Fibroblast of lung (primary cell): ENCODE results near the gene GLO1. TPM values are rescaled to one million over a fixed set of nuclear protein-coding genes. Genes with fewer than 3 reads are reported as not detected.

Experiments used
- DNase-seq, 2 donors: peaks; one replicate each; pipeline versions ENCODE4 v3.0.0 to v3.0.0-alpha.2; 2010; ENCODE audit warnings: low read depth in 2 of 2
- H2AFZ ChIP-seq: 2 replicates; pipeline ENCODE4 v1.5.1; 2012; ENCODE audit warnings: low read length, control low read depth, inconsistent platforms
- H3K27ac ChIP-seq: 2 replicates; pipeline ENCODE4 v1.5.1; 2011; ENCODE audit warnings: low read length, control low read depth; ENCODE audit not compliant: insufficient read depth
- H3K27me3 ChIP-seq: 2 replicates; pipeline ENCODE4 v1.5.1; 2011; ENCODE audit warnings: mild to moderate bottlenecking, low read length; ENCODE audit not compliant: control insufficient read depth, insufficient read depth
- H3K36me3 ChIP-seq: 2 replicates; pipeline ENCODE4 v1.5.1; 2011; ENCODE audit warnings: low read length; ENCODE audit not compliant: control insufficient read depth, insufficient read depth
- H3K4me1 ChIP-seq: 2 replicates; pipeline ENCODE4 v1.5.1; 2011; ENCODE audit warnings: low read length; ENCODE audit not compliant: control insufficient read depth, insufficient read depth; ENCODE audit errors: extremely low read depth
- H3K4me2 ChIP-seq: 2 replicates; pipeline ENCODE4 v1.5.1; 2011; ENCODE audit warnings: low read length, control low read depth; ENCODE audit not compliant: insufficient read depth; ENCODE audit errors: extremely low read depth
- H3K4me3 ChIP-seq, 4 experiments: fragments of 200-600 bp in 1 of 4; sonication (generic) in 1 of 4; replicated peaks in 1 of 4; 2 replicates each; pipeline ENCODE4 v1.5.1; 2011 to 2016; ENCODE audit warnings: low read length in 4 of 4, low read depth in 3 of 4, mild to moderate bottlenecking in 3 of 4, control low read depth in 2 of 4, inconsistent platforms in 1 of 4, mixed read lengths in 1 of 4; ENCODE audit not compliant: insufficient read depth in 1 of 4; ENCODE audit errors: control extremely low read depth in 1 of 4
- H3K79me2 ChIP-seq: 2 replicates; pipeline ENCODE4 v1.5.1; 2012; ENCODE audit warnings: mild to moderate bottlenecking, low read length, inconsistent platforms; ENCODE audit not compliant: control insufficient read depth, insufficient read depth
- H3K9ac ChIP-seq: 2 replicates; pipeline ENCODE4 v1.5.1; 2011; ENCODE audit warnings: mild to moderate bottlenecking, low read length, control low read depth; ENCODE audit not compliant: insufficient read depth
- H3K9me3 ChIP-seq: 2 replicates; pipeline ENCODE4 v1.5.1; 2012; ENCODE audit warnings: low read depth, low read length; ENCODE audit not compliant: control insufficient read depth, insufficient read depth
- H4K20me1 ChIP-seq: 2 replicates; pipeline ENCODE4 v1.5.1; 2011; ENCODE audit warnings: low read length; ENCODE audit not compliant: control insufficient read depth, insufficient read depth; ENCODE audit errors: extremely low read depth
- EZH2 ChIP-seq: IDR thresholded peaks from 2 replicates; pipeline ENCODE4 v1.5.1; 2012; ENCODE audit warnings: low read length, control low read depth, mild to moderate bottlenecking; ENCODE audit errors: missing control alignments
- polyA plus RNA-seq, 2 donors: library from polyadenylated mRNA; depleted of rRNA in 1 of 2; stranded (reverse) in 1 of 2; unstranded in 1 of 2; fragments of >200 nt; gene quantifications; 2 replicates each; pipeline ENCODE4 v1.2.1, GENCODE V29; 2011 to 2012; ENCODE audit warnings: missing spikeins in 1 of 2
- total RNA-seq: library from RNA; depleted of rRNA; stranded (reverse); fragments of >200 nt; gene quantifications from 2 replicates; pipeline ENCODE4 v1.2.1, GENCODE V29; 2014
- TF ChIP-seq, protein P1 (sequence below), 2 donors: IDR thresholded peaks in 1 of 2; conservative IDR thresholded peaks in 1 of 2; 1 replicate in 1 of 2; 2 replicates in 1 of 2; pipeline ENCODE4 v1.5.1; 2011 to 2012; ENCODE audit warnings: low read length in 2 of 2, control low read depth in 1 of 2, inconsistent platforms in 1 of 2, low read depth in 1 of 2, mild to moderate bottlenecking in 1 of 2

GLO1 gene
- total and polyA plus RNA-seq, 2 donors (not counting 1 experiment from before 2014, with no cell fraction given): 126 to 143 TPM

DNA sequence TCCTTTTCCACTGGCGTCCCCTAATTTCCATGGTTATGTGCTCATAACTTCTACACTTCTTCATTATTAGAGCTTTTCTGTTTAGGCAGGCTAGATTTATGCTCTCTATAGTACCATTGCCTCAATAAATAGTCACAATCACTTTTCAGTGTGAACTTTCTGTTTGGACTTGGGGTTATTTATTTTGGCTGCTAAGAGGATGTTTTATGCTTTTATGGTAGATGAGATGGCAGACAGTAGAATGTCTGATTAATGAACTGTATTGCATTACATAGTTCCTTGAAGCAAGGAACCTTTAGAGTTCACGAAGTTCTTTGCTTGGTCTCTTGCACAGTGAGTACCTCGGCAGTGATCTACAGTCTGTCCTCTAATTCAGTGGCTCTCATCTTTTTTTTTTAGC lies 19.1 kb upstream of the GLO1 start:
- no peak for DNase-seq
- Histone ChIP-seq H2AFZ (no peak overlapping the region), H3K36me3 (no peaks in the 10 kb centered on the region), H3K79me2 (no peaks in the 10 kb centered on the region), H3K4me2 (no peak overlapping the region), H3K4me3 (no peak overlapping the region), H3K27me3 (peaks cover 6% of the 10 kb centered on the region), H3K9me3 (no peaks in the 10 kb centered on the region), H4K20me1 (no peaks in the 10 kb centered on the region), H3K4me1 (no peaks in the 10 kb centered on the region), H3K27ac (no peak overlapping the region), H3K9ac (no peak overlapping the region)
- TF ChIP-seq EZH2: no peak
- TF ChIP-seq, protein P1, sequence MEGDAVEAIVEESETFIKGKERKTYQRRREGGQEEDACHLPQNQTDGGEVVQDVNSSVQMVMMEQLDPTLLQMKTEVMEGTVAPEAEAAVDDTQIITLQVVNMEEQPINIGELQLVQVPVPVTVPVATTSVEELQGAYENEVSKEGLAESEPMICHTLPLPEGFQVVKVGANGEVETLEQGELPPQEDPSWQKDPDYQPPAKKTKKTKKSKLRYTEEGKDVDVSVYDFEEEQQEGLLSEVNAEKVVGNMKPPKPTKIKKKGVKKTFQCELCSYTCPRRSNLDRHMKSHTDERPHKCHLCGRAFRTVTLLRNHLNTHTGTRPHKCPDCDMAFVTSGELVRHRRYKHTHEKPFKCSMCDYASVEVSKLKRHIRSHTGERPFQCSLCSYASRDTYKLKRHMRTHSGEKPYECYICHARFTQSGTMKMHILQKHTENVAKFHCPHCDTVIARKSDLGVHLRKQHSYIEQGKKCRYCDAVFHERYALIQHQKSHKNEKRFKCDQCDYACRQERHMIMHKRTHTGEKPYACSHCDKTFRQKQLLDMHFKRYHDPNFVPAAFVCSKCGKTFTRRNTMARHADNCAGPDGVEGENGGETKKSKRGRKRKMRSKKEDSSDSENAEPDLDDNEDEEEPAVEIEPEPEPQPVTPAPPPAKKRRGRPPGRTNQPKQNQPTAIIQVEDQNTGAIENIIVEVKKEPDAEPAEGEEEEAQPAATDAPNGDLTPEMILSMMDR (conservative IDR thresholded peaks at IDR 0.05 in 1 of 2, IDR thresholded peaks at IDR 0.05 in 1 of 2; ENCODE audit: low read depth in 1 of 2, low read length in 2 of 2): no peak

DNA sequence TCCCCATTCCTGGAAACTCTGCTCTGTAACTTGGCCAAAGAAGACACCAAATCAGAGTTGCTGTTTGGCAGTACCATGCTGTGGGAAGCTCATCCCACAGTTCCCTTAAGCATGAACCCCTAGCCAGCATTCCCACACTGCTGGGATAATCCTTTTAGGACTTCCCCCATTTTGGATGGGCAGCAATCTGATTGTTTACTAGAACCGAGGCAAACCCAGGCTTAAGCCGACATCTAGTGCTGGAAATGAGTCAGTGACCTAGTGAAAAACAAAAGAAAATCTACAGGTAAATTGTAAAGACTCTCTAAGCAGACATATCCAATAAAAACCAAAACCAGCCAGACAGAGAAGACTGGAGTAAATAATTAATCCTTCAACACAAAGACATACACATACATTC lies 17.4 kb upstream of the GLO1 start:
- Histone ChIP-seq H3K4me2 (no peak overlapping the region), H3K27me3 (peaks cover 11% of the 10 kb centered on the region), H3K4me1 (no peaks in the 10 kb centered on the region), H3K36me3 (no peaks in the 10 kb centered on the region), H3K27ac (no peak overlapping the region), H3K4me3 (no peak overlapping the region), H4K20me1 (no peaks in the 10 kb centered on the region), H3K9me3 (no peaks in the 10 kb centered on the region), H3K79me2 (no peaks in the 10 kb centered on the region), H2AFZ (no peak overlapping the region), H3K9ac (no peak overlapping the region)
- TF ChIP-seq EZH2: no peak
- TF ChIP-seq, protein P1 (conservative IDR thresholded peaks at IDR 0.05 in 1 of 2, IDR thresholded peaks at IDR 0.05 in 1 of 2; ENCODE audit: low read depth in 1 of 2, low read length in 2 of 2): no peak
- no peak for DNase-seq

DNA sequence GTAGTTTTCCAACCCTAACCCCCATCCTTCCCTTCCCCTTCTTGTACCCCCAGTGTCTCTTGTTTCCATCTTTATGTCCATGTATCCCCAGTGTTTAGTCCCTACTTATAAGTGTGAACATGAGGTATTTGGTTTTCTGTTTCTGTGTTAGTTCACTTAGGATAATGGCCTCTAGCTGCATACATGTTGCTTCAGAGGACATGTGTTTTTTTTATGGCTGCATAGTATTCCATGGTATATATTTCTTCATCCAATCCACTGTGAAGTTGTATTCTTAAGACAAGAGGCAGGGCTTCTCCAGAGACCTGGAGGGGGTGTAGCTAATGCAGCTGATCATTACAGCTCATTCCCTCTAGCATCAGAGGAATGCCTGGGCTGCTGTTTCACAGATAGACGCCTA lies 16.4 kb upstream of the GLO1 start:
- no peak for DNase-seq
- H3K27me3 ChIP-seq: peaks cover 17% of the 10 kb centered on the region
- H3K4me1 ChIP-seq: no peaks in the 10 kb centered on the region

More for the DNA sequence above, 16.4 kb upstream of the GLO1 start:
- no peak overlapping the region for H3K27ac ChIP-seq
- H3K9me3 ChIP-seq: no peaks in the 10 kb centered on the region
- no peak overlapping the region for H3K4me3 ChIP-seq
- TF ChIP-seq, protein P1 (conservative IDR thresholded peaks at IDR 0.05 in 1 of 2, IDR thresholded peaks at IDR 0.05 in 1 of 2; ENCODE audit: low read depth in 1 of 2, low read length in 2 of 2): no peak
- no peak for TF ChIP-seq EZH2
- H3K36me3 ChIP-seq: no peaks in the 10 kb centered on the region
- H4K20me1 ChIP-seq: no peaks in the 10 kb centered on the region
- H3K79me2 ChIP-seq: no peaks in the 10 kb centered on the region
- no peak overlapping the region for H3K9ac ChIP-seq
- H3K4me2 ChIP-seq: no peak overlapping the region
- no peak overlapping the region for H2AFZ ChIP-seq
